Epithelial cell of proximal tubule (primary cell): Measurements from ENCODE around the gene FAM222B. TPM values are rescaled to one million over a fixed set of nuclear protein-coding genes. Genes with fewer than 3 reads are reported as not detected.

Source experiments
- DNase-seq: peaks from one replicate; pipeline ENCODE4 v3.0.0-alpha.2; 2011; ENCODE audit warnings: low read depth
- H3K4me3 ChIP-seq: 2 replicates; pipeline ENCODE4 v1.5.1; 2011; ENCODE audit warnings: low read depth, mild to moderate bottlenecking, low read length
- total RNA-seq: library from RNA; depleted of rRNA; stranded (reverse); fragments of >200 nt; gene quantifications from 2 replicates; pipeline ENCODE4 v1.2.3, GENCODE V29; 2015
- TF ChIP-seq, protein P1 (sequence below): conservative IDR thresholded peaks from 2 replicates; pipeline ENCODE4 v1.5.1; 2012; ENCODE audit warnings: low read depth, mild to moderate bottlenecking, low read length

Gene FAM222B
- total RNA-seq, 1 donor from 2014 or later, result 11.9 TPM

GRCh38 chr17:28885951-28886350 lies 43.4 kb upstream of the FAM222B start:
- H3K4me3 ChIP-seq, result no peak overlapping the region
- no peak for DNase-seq
- TF ChIP-seq, protein P1, sequence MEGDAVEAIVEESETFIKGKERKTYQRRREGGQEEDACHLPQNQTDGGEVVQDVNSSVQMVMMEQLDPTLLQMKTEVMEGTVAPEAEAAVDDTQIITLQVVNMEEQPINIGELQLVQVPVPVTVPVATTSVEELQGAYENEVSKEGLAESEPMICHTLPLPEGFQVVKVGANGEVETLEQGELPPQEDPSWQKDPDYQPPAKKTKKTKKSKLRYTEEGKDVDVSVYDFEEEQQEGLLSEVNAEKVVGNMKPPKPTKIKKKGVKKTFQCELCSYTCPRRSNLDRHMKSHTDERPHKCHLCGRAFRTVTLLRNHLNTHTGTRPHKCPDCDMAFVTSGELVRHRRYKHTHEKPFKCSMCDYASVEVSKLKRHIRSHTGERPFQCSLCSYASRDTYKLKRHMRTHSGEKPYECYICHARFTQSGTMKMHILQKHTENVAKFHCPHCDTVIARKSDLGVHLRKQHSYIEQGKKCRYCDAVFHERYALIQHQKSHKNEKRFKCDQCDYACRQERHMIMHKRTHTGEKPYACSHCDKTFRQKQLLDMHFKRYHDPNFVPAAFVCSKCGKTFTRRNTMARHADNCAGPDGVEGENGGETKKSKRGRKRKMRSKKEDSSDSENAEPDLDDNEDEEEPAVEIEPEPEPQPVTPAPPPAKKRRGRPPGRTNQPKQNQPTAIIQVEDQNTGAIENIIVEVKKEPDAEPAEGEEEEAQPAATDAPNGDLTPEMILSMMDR, result no peak

- DNase-seq, result no peak
- TF ChIP-seq, protein P1, result no peak
- H3K4me3 ChIP-seq, result no peak overlapping the region
These were observed 42.8 kb upstream of the FAM222B start for GRCh38 chr17:28885363-28885762.

GRCh38 chr17:28883967-28884702 lies 41.5 kb upstream of the FAM222B start:
- no peak for DNase-seq
- H3K4me3 ChIP-seq, result no peak overlapping the region
- TF ChIP-seq, protein P1, result no peak

GRCh38 chr17:28882154-28882895 lies 39.7 kb upstream of the FAM222B start:
- no peak for DNase-seq
- TF ChIP-seq, protein P1, result no peak
- no peak overlapping the region for H3K4me3 ChIP-seq

GRCh38 chr17:28881533-28882056 lies 39.0 kb upstream of the FAM222B start:
- no peak overlapping the region for H3K4me3 ChIP-seq
- DNase-seq, result no peak
- TF ChIP-seq, protein P1, result no peak

DNA sequence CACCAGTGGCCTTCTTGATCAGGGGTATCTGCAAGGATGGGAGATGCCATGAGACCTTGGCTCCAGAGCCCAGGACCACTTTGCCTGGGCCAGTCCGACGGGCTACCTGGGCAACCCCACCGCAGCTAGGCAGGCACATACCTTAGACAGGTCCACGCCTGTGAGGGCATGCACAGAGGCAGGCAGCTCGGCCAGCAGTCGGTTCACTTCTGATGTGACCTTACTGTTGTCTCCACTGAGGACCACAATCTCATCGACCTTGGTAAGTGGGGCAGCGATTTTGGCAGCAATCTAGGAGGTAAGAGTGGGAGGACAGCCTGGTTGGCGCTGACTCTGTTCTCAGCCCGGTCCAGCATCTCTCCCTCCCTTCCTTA lies 38.0 kb upstream of the FAM222B start:
- no peak for DNase-seq
- no peak overlapping the region for H3K4me3 ChIP-seq
- TF ChIP-seq, protein P1, result no peak
